Prostate gland (tissue), 2 donors: Measurements from ENCODE around the gene SLC35F4. TPM values are rescaled to one million over a fixed set of nuclear protein-coding genes. Genes with fewer than 3 reads are reported as not detected.

Experiments used
- DNase-seq: peaks from one replicate; pipeline ENCODE4 v3.0.0-alpha.2; 2019; ENCODE audit warnings: low spot score
- H3K27ac ChIP-seq, 2 donors: fragments of 200-600 bp; sonication (generic); 2 replicates each; pipeline ENCODE4 v1.5.1; 2017 to 2019
- H3K27me3 ChIP-seq: fragments of 200-600 bp; sonication (generic); replicated peaks from 2 replicates; pipeline ENCODE4 v1.5.1; 2019; ENCODE audit not compliant: insufficient read depth
- H3K36me3 ChIP-seq, 2 donors: fragments of 200-600 bp; sonication (generic); 1 replicate in 1 of 2; 2 replicates in 1 of 2; pipeline versions ENCODE4 v1.5.1 to v1.8.1; 2017 to 2019
- H3K4me1 ChIP-seq: fragments of 200-600 bp; sonication (generic); replicated peaks from 2 replicates; pipeline ENCODE4 v1.5.1; 2019
- H3K4me3 ChIP-seq, 2 donors: fragments of 200-600 bp; sonication (generic); 2 replicates each; pipeline ENCODE4 v1.5.1; 2017 to 2019
- H3K9me3 ChIP-seq: fragments of 200-600 bp; sonication (generic); 2 replicates; pipeline ENCODE4 v1.5.1; 2017
- POLR2A ChIP-seq: fragments of 450-650 bp; IDR thresholded peaks from one replicate; pipeline ENCODE4 v1.6.1; 2016; ENCODE audit warnings: antibody characterized with exemption, mild to moderate bottlenecking
- POLR2AphosphoS5 ChIP-seq: sonication (generic); formaldehyde crosslinking; IDR thresholded peaks from one replicate; pipeline ENCODE4 v1.6.1; 2017; ENCODE audit warnings: antibody characterized with exemption
- WGBS: methylation state at CpG from one replicate; pipeline ENCODE4 v1.1.5; 2018; 5-methylcytosine and 5-hydroxymethylcytosine counted together
- intact Hi-C: fragments of 100-400 bp; cut with DNase I; formaldehyde crosslinking; loops from one replicate; pipeline ENCODE4 v1.14.2; 2022
- total RNA-seq, 2 donors: library from RNA; depleted of rRNA; stranded (reverse); fragments of >200 nt; gene quantifications; one replicate each; pipeline ENCODE4 v1.1.0, GENCODE V29; 2016
- TF ChIP-seq, protein P1 (sequence below), 4 experiments: fragments of 200-600 bp in 2 of 4; fragments of 450-650 bp in 2 of 4; sonication (generic) in 2 of 4; IDR thresholded peaks; 1 replicate in 3 of 4; 2 replicates in 1 of 4; pipeline ENCODE4 v1.5.1; 2016 to 2019; ENCODE audit warnings: antibody characterized with exemption in 4 of 4, mild to moderate bottlenecking in 2 of 4, moderate library complexity in 2 of 4

Gene SLC35F4
- total RNA-seq, 2 donors from 2014 or later, result 2.4 to 2.9 TPM

DNA sequence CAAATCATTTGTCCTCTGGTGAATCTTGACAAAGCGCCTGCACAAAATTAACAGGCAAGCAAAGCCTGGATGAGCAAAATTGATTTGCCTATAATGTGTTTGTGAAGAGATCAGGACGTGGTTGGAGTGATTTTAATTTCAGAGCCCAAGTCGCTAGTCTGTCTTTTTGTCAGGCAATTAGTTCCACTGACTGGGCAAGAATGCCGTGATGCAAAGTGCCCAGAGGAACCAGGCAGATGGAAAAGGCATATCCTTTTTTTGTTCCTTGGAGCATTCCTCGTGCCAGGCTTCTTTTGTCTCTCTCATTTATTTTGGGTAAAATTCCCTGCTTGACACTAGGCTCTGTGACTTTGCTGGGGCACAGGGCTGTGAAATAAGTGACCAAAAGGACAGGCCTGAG lies 306.3 kb downstream of the SLC35F4 start:
- no peaks in the 10 kb centered on the region for H3K4me1 ChIP-seq
- no peak for DNase-seq
- intact Hi-C loops, result no loop called here
- H3K27me3 ChIP-seq, result no peaks in the 10 kb centered on the region
- WGBS, result 63% methylated on average over 5 of the region's 5 CpGs
- H3K27ac ChIP-seq, result no peak overlapping the region
- no peaks in the 10 kb centered on the region for H3K36me3 ChIP-seq
- no peaks in the 10 kb centered on the region for H3K9me3 ChIP-seq
- TF ChIP-seq POLR2AphosphoS5 (no peak), POLR2A (no peak)
- TF ChIP-seq, protein P1, sequence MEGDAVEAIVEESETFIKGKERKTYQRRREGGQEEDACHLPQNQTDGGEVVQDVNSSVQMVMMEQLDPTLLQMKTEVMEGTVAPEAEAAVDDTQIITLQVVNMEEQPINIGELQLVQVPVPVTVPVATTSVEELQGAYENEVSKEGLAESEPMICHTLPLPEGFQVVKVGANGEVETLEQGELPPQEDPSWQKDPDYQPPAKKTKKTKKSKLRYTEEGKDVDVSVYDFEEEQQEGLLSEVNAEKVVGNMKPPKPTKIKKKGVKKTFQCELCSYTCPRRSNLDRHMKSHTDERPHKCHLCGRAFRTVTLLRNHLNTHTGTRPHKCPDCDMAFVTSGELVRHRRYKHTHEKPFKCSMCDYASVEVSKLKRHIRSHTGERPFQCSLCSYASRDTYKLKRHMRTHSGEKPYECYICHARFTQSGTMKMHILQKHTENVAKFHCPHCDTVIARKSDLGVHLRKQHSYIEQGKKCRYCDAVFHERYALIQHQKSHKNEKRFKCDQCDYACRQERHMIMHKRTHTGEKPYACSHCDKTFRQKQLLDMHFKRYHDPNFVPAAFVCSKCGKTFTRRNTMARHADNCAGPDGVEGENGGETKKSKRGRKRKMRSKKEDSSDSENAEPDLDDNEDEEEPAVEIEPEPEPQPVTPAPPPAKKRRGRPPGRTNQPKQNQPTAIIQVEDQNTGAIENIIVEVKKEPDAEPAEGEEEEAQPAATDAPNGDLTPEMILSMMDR (IDR thresholded peaks at IDR 0.05), result no peak
- H3K4me3 ChIP-seq, result no peak overlapping the region

DNA sequence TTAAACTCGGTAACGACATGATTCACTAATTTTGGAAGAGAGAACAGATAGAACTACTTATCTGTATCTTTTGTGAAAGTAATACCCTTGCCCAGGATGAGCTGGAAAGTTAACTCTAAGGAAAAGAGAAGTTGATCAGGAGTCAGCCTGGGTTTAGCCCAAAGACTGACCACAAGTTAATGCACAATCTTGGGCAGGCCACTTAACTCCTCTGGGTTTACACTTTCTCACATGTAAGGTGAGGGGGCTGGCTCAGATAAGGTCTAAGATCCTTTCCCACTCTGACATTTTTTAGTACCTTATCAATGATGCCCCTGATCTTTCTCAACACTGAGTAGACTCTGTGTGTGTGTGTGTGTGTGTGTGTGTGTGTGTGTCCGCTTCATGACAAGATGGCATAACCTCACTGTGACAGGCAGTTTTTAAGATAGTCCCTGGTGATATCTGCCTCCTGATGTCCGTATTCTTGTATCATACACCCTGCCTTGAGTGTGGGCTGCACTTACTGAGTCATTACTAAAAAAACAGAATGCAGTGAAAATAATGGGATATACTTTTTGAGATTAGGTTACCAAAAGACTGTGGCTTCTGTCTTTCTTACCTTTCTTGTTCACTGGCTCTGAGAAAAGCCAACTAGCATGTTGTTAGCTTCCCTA lies 316.0 kb downstream of the SLC35F4 start:
- H3K9me3 ChIP-seq, result no peaks in the 10 kb centered on the region
- DNase-seq, result no peak
- no peaks in the 10 kb centered on the region for H3K36me3 ChIP-seq
- H3K27me3 ChIP-seq, result no peaks in the 10 kb centered on the region
- no peak overlapping the region for H3K4me3 ChIP-seq
- H3K27ac ChIP-seq, result no peak overlapping the region
- TF ChIP-seq, protein P1 (IDR thresholded peaks at IDR 0.05), result no peak
- TF ChIP-seq POLR2A (no peak), POLR2AphosphoS5 (no peak)
- WGBS, result 83% methylated on average over 4 of the region's 4 CpGs
- H3K4me1 ChIP-seq, result no peaks in the 10 kb centered on the region
- intact Hi-C loops, result no loop called here

DNA sequence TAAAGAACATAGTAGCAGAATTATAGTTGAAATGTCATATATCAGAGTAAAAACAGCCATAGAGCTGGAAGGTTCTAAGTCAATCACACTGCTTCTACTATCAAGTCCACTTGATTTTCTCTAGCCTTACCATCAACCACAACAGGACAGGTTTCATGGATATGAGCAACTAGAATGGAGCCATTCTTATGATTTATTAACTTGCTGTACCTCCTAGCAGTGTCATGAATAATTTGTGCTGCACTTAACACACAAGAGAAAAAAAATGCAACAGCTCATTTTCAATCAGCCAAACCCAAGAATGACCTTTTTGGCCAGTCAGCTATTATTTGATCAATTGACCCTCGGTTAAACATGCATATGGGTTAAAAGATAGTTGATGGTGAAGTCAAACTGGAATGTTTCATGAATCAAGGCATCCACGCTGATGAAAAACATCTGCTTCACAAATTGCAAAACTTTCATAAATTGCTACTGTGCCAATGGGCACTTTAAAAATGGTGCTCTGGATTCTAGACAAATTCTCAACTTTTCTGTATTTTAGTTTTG lies 316.8 kb downstream of the SLC35F4 start:
- intact Hi-C loops, result no loop called here
- no peaks in the 10 kb centered on the region for H3K4me1 ChIP-seq
- H3K4me3 ChIP-seq, result no peak overlapping the region
- H3K36me3 ChIP-seq, result no peaks in the 10 kb centered on the region
- H3K27me3 ChIP-seq, result no peaks in the 10 kb centered on the region
- DNase-seq, result no peak
- WGBS, result 93% methylated on average over 2 of the region's 2 CpGs
- no peaks in the 10 kb centered on the region for H3K9me3 ChIP-seq
- H3K27ac ChIP-seq, result no peak overlapping the region
- no peak for TF ChIP-seq POLR2AphosphoS5
- TF ChIP-seq, protein P1 (IDR thresholded peaks at IDR 0.05), result no peak
- TF ChIP-seq POLR2A, result no peak

DNA sequence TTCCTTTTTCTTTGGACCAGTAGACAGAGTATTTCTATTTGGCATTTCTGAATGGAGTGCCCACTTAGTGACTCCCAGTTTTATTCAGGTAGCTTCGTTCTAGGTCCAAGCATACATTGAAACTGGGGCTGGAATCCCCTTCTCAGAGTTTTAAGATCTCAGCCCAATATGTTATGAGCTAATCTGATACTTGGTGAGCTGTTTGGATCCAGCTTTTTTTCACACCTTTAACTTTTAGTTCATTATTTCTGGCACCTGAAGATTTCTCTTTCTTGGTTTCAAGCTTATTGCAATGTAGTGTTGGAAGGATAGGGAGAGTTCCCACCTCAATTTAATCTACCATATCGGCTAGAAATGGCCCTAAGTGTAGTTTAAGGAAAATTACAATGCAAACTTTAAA lies 318.8 kb downstream of the SLC35F4 start:
- no peak overlapping the region for H3K27ac ChIP-seq
- TF ChIP-seq POLR2AphosphoS5, result no peak
- no peak for DNase-seq
- 62% methylated on average over 2 of the region's 2 CpGs for WGBS
- no peaks in the 10 kb centered on the region for H3K27me3 ChIP-seq
- no peaks in the 10 kb centered on the region for H3K4me1 ChIP-seq
- no peaks in the 10 kb centered on the region for H3K9me3 ChIP-seq
- no peaks in the 10 kb centered on the region for H3K36me3 ChIP-seq
- intact Hi-C loops, result no loop called here
- no peak overlapping the region for H3K4me3 ChIP-seq

DNA sequence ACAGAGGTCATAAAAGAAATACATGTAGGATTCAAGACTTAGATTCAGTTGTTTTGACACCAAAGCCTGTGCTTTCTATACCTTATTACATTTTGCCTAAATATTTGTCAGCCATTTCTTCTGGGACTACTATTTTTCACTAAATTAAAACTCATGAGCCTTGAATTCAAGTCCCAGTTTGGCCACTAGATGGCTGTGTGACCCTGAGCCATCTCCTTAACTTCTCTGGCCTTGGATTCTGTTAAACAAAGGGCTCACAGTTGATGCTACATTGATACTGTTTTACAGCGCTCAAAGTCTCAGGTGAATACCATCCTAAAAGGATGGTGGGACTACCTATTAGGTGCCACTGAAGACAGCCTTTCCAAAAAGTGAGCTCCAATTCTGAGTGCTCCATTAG lies 332.7 kb downstream of the SLC35F4 start:
- Histone ChIP-seq H3K27ac (no peak overlapping the region), H3K27me3 (no peaks in the 10 kb centered on the region), H3K4me1 (no peaks in the 10 kb centered on the region), H3K36me3 (no peaks in the 10 kb centered on the region), H3K9me3 (no peaks in the 10 kb centered on the region), H3K4me3 (no peak overlapping the region)
- intact Hi-C loops, result loop anchor here (5.0 to 10.0 kb wide), 2 partner anchors 352 to 539 kb away; no protein-coding TSS in a partner anchor
- WGBS, result 67% methylated on average over 1 of the region's 1 CpG
- TF ChIP-seq, protein P1 (IDR thresholded peaks at IDR 0.05), result peak in 3 of 4 experiments; percentile 25 to 45 (median 40)
- no peak for TF ChIP-seq POLR2AphosphoS5
- no peak for DNase-seq
